Gastrocnemius medialis (tissue), 4 donors: ENCODE results near the gene LIN52.

Source experiments
- POLR2A ChIP-seq, 2 donors: fragments of 450-650 bp; IDR thresholded peaks; one replicate each; pipeline ENCODE4 v1.6.1; 2017; ENCODE audit warnings: antibody characterized with exemption in 2 of 2, mild to moderate bottlenecking in 2 of 2, moderate library complexity in 2 of 2
- TF ChIP-seq, protein P1 (sequence below), 5 experiments: fragments of 450-650 bp in 3 of 5; fragments of 200-600 bp in 2 of 5; sonication (generic) in 2 of 5; IDR thresholded peaks in 4 of 5; conservative IDR thresholded peaks in 1 of 5; 1 replicate in 4 of 5; 2 replicates in 1 of 5; pipeline ENCODE4 v1.5.1; 2016 to 2019; ENCODE audit warnings: antibody characterized with exemption in 5 of 5, mild to moderate bottlenecking in 3 of 5, moderate library complexity in 3 of 5

DNA sequence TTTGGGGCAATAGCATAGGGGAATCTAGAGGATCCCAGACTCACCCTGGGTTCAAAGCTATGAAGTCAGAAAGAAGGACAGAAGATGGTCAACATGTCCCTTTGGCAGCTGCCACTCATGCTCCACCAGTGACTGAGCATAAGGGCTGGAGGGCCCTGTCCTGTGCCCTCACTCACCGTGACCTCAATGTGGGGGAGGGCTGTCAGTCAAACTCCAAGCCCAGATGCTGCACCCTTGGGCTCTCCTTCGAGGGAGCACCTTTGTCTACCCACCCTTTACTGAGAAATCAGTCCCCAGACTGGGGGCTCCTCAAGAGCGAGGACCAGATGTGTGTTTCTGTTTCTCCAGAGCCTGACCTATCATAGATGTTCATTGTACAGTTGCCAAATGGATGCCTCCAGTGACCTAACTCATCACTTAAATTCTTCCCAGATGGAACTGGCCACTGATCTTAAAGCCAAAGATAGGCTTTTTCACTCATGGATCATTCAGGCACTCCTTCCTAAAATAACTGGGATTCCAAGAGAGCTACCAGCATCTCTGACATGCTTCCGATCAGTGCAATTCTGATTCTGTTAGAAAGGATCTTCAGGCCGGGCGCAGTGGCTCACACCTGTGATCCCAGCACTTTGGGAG lies 127.3 kb downstream of the LIN52 start:
- TF ChIP-seq, protein P1, sequence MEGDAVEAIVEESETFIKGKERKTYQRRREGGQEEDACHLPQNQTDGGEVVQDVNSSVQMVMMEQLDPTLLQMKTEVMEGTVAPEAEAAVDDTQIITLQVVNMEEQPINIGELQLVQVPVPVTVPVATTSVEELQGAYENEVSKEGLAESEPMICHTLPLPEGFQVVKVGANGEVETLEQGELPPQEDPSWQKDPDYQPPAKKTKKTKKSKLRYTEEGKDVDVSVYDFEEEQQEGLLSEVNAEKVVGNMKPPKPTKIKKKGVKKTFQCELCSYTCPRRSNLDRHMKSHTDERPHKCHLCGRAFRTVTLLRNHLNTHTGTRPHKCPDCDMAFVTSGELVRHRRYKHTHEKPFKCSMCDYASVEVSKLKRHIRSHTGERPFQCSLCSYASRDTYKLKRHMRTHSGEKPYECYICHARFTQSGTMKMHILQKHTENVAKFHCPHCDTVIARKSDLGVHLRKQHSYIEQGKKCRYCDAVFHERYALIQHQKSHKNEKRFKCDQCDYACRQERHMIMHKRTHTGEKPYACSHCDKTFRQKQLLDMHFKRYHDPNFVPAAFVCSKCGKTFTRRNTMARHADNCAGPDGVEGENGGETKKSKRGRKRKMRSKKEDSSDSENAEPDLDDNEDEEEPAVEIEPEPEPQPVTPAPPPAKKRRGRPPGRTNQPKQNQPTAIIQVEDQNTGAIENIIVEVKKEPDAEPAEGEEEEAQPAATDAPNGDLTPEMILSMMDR (IDR thresholded peaks at IDR 0.05 in 4 of 5, conservative IDR thresholded peaks at IDR 0.05 in 1 of 5): no peak
- TF ChIP-seq POLR2A (IDR thresholded peaks at IDR 0.05): no peak
